Measurements from ENCODE around the gene ZC3H4. TPM values are rescaled to one million over a fixed set of nuclear protein-coding genes. Genes with fewer than 3 reads are reported as not detected.

ZC3H4 gene
- total RNA-seq, 1 experiment from 2014 or later: 10.1 TPM

GRCh38 chr19:47133021-47133471, 19.5 kb upstream of the ZC3H4 start:
- no peak for DNase-seq (ENCODE audit: low spot score)

DNA sequence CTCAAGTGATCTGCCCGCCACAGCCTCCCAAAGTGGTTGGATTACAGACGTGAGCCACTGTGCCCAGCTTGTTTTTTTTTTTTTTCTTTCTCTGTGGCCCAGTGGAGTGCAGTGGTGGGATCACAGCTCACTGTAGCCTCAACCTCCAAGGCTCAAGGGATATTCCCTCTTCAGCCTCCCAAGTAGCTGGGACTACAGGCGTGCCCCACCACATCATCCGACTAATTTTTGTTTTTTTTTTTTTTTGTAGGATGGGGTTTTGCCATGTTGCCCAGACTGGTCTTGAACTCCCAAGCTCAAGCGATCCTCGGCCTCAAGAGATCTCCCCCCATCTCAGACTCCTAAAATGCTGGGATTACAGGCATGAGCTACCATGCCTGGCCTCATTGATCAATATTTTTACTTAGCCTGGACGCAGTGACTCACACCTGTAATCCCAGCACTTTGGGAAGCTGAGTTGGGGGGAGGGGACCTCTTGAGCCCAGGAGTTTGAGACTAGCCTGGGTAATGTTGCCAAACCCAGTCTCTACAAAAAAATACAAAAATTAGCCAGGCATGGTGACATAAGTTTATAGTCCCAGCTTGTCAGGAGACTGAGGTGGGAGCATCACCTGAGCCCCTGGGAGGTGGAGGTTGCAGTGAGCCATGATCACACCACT, 18.7 kb upstream of the ZC3H4 start:
- no peak for DNase-seq (ENCODE audit: low spot score)

- DNase-seq (ENCODE audit: low spot score): peak; percentile 92
These were observed 17.1 kb upstream of the ZC3H4 start, which contains the start of gene SAE1 for GRCh38 chr19:47130589-47131227. Gene SAE1 (plus strand): TSS chr19:47130835. CDS start chr19:47130931, 96 bp downstream.

DNA sequence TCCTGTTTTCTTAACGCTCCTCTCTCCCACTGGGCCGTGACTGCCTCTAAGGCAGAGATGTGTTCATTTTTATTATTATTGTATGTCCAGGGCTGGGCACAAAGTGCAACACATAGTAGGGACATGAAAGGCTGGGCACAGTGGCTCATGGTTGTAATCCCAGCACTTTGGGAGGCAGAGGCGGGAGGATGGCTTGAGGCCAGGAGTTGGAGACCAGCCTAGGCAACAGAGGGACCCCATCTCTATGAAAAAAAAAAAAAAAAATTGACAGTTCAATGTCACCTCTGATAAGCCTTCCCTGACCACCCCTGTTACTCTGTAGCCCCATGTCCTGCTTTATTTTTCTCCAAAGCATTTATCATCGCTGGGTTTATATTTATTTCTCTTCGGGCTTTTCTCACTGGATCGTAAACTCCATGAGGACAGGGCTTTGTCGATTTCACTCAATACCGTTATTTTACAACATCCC, 16.6 kb upstream of the ZC3H4 start:
- DNase-seq (ENCODE audit: low spot score): no peak

GRCh38 chr19:47129579-47129978, 16.0 kb upstream of the ZC3H4 start:
- DNase-seq (ENCODE audit: low spot score): no peak

GRCh38 chr19:47125669-47125938, 12.0 kb upstream of the ZC3H4 start:
- DNase-seq (ENCODE audit: low spot score): no peak

GRCh38 chr19:47124937-47125668, 11.5 kb upstream of the ZC3H4 start:
- peak; percentile 58 for DNase-seq (ENCODE audit: low spot score)

- no peak for DNase-seq (ENCODE audit: low spot score)
These were observed 9.8 kb upstream of the ZC3H4 start for GRCh38 chr19:47123406-47123805.

DNA sequence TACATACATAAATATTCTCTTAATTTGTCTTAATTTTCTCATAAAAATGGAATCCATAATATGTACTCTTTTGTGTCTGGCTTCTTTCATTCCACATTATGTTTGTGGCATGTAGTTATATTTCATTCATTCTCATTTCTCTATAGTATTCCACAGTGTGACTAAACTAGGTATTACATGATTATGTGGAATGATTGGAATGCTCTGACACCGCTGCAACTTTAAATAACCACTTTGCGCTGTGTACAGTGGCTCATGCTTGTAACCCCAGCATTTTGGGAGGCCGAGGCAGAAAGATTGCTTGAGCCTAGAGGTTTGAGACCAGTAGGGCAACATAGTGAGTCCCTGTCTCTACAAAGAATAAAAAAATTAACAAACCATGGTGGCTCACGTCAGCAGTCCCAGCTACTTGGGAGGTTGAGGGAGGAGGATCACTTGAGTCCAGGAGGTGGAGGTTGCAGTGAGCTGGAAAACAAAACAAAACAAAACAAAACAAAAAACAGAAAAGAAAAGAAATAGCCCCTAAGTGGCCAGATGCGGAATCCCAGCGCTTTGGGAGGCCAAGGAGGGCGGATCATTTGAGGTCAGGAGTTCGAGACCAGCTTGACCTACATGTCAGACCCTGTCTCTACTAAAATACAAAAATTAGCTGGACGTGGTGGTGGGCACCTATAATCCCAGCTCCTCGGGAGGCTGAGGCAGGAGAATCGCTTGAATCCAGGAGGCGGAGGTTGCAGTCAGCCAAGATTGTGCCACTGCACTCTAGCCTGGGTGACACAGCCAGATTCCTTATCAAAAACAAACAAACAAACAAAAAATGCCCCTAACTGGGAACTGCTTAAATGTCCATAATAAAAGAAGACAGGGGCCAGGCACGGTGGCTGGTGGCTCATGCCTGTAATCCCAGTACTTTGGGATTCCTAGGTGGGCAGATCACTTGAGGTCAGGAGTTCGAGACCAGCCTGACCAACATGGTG, 9.1 kb upstream of the ZC3H4 start:
- DNase-seq (ENCODE audit: low spot score): peak; percentile 63

DNA sequence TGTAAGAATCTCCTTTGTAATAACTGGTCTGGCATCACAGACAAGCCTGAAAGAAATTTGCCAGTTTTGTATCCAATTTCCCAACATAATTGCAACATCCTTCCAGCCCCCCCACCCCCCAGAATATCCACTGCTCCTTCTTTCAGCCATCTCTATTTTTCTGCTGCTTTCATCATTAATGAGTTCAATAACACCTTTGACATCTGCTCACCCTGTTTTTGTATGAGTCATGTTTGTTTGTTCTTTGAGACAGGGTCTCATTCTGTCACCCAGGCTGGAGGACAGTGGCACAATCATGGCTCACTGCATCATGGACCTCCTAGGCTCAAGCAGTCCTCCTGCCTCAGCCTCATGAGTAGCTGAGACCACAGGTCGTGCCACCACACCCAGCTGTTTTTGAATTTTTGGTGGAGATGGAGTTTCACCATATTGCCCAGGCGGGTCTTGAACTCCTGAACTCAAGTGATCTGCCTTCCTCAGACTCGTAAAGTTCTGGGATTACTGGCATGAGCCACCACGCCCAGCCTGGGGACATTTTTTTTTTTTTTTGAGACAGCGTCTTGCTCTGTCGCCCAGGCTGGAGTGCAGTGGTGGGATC, 7.0 kb upstream of the ZC3H4 start:
- no peak for DNase-seq (ENCODE audit: low spot score)

- no peak for DNase-seq (ENCODE audit: low spot score)
These were observed 475 bp upstream of the ZC3H4 start for GRCh38 chr19:47113850-47114651.

DNA sequence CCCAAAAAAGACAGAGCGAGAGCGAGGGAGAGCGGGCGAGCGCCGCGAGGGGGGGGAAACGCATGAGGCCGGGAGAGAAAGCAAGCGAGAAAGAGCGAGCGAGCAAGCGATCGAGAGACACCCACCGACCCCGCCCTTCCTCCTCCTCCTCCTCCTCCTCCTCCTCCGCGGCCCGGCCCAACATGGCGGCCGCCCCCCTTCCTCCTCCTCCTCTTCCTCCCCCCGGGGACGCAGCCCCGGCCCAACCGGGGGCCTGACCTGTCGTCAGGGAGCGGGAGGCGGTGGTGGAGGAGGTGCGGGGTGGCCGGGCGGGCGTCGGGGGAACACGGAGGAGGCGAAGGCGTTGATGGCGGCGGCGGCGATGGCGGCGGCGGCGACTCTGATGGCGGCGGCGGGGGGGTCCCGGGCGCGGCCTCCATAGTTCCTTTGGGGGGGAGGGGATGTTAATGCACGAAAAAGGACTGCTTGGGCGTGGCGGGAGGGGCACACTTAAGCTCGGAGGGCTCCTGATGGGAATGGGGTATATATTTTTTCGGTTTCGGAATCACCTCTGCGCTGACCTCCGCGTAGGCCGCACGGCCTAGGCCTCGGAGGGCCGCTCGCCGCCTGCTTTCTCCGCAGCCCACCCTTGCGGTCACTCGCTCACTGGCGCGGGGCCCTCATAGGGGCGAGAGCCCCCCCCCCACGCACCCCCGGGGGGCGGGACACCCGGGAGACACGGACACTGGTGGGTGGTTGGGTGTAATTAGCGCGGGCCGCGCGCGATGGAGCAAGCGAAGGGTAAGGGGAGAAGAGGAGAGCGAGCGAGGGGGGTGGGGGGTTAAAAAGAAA, 1.2 kb downstream of the ZC3H4 start:
- DNase-seq (ENCODE audit: low spot score): peak; percentile 86

DNA sequence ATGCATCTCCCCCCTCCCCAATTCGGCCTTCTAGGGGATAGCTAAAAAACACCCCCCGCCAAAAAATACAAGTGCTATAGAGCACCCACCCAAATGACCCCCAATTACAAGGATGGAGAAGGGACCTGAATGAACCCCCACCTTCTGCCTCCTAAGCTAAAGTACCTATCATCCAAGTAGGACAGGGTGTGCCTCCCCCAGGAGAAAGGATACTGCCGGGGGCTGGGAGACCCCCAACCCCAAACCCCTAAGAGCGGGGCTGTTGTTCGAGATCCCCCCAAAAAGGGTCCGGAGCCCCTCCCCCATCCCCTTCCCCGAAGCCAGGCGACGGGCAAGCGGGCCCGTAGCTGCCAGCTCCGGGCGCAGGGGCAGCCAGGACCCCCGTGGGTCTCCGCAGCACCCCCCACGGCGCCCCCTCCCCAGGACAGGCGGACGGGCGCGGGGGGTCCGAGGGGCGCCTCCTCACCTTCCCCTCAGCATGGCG, 1.9 kb downstream of the ZC3H4 start:
- DNase-seq (ENCODE audit: low spot score): no peak

- no peak for DNase-seq (ENCODE audit: low spot score)
These were observed 2.5 kb downstream of the ZC3H4 start for GRCh38 chr19:47111006-47111621.

DNA sequence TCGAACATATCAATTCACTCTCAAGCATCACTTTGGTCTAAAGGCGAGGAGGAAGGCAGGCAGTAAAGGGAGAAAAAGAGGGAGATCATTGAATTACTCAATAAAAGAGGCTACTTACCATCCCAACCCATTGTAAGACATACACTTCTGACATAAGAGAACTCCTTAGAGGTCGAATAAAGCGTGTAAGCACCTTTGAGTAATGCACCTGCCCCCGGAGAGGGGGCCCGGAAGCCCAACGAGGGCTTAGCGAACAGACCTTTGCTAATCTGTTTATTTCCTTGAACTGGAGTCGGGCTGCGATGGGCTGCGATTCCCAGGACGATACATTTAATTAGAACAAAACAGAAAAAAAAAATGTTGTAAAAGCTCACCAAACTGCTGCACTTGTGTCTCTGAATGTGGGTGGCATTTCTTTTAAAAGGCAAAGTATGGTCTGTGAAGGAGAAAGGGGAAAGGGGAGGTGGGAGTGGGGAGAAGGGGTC, 3.0 kb downstream of the ZC3H4 start:
- DNase-seq (ENCODE audit: low spot score): no peak

DNA sequence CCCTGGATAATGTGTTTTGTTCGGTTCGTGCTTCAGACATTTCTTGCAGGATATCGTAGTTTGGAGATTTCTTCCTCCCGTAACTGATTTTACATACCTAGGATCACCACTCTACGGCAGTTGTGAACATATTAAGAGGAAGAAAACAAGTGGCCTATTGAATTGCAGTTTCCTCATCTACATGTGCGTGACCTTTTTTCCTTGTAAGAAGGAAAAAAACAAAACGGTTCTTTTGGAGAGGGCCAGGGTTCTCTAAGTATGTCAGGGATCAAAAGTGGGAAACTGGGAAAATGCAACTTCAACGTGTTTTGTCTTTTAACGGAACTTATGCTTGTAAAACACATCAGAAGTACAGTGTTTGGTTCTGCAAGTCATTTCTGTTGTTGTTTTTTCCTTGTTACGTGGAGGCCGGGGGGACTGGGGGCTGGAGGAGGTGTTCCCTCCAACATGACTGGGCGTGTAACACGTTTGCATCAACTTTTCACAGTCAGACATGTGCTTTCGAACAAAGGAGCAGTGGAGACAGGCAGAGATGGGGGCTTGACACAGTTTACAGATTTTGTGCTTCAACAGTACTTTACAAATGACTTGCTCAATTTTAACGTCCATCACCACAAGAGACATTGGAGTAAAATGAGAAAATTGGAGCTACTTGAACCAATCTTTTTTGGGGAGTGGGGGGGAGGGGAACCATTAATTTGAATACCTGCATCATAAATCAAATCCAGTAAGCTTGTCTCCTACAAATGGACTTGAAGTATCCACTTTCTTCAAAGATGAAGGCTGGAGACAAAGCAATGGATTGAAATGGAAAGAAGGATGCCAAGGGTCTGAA, 3.8 kb downstream of the ZC3H4 start:
- no peak for DNase-seq (ENCODE audit: low spot score)

- DNase-seq (ENCODE audit: low spot score): no peak
These were observed 4.4 kb downstream of the ZC3H4 start for GRCh38 chr19:47109177-47109540.
